GM12874 (cell line): ENCODE data around the gene PCMTD2.

Experiments used
- TF ChIP-seq, protein P1 (sequence below): IDR thresholded peaks from 2 replicates; pipeline ENCODE4 v1.5.1; 2011; ENCODE audit warnings: low read depth, mild to moderate bottlenecking, control low read depth, low read length, moderate library complexity; ENCODE audit not compliant: insufficient read depth

PCMTD2 gene

GRCh38 chr20:64237316-64237715, 18.2 kb upstream of the PCMTD2 start:
- TF ChIP-seq, protein P1, sequence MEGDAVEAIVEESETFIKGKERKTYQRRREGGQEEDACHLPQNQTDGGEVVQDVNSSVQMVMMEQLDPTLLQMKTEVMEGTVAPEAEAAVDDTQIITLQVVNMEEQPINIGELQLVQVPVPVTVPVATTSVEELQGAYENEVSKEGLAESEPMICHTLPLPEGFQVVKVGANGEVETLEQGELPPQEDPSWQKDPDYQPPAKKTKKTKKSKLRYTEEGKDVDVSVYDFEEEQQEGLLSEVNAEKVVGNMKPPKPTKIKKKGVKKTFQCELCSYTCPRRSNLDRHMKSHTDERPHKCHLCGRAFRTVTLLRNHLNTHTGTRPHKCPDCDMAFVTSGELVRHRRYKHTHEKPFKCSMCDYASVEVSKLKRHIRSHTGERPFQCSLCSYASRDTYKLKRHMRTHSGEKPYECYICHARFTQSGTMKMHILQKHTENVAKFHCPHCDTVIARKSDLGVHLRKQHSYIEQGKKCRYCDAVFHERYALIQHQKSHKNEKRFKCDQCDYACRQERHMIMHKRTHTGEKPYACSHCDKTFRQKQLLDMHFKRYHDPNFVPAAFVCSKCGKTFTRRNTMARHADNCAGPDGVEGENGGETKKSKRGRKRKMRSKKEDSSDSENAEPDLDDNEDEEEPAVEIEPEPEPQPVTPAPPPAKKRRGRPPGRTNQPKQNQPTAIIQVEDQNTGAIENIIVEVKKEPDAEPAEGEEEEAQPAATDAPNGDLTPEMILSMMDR, result no peak

- TF ChIP-seq, protein P1, result no peak
These were observed 17.3 kb upstream of the PCMTD2 start for GRCh38 chr20:64238115-64238825.

- TF ChIP-seq, protein P1, result no peak
These were observed 16.6 kb upstream of the PCMTD2 start for GRCh38 chr20:64238851-64239387.

GRCh38 chr20:64239449-64240242, 15.9 kb upstream of the PCMTD2 start:
- TF ChIP-seq, protein P1, result no peak

GRCh38 chr20:64240243-64241015, 15.1 kb upstream of the PCMTD2 start:
- TF ChIP-seq, protein P1, result no peak

DNA sequence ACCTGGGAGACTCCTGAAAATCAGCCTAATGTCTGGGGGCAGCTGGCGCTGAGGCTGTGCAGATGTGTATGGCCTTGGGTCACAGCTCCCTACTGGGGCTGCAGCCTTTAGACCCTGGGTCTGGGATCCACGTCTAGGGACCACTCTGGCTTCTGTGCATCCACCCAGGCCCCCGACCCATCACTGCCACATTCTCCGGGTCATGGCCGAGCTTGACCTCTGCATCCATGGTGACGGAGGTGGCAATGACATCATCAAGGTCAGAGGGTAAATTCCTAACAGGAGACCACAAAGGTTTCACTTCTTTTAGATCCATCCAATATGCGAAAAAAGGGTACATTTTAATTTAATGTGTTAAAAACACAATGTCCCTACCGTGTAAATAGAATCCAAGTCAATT, 14.5 kb upstream of the PCMTD2 start:
- TF ChIP-seq, protein P1, result no peak
